OCI-LY7 (cell line): ENCODE results near the gene CDHR5.

Experiments
- EZH2phosphoT487 ChIP-seq: fragments of 200-600 bp; sonication (generic); IDR thresholded peaks from 2 replicates; pipeline ENCODE4 v1.6.1; 2018; ENCODE audit warnings: low read depth, borderline replicate concordance, mild to moderate bottlenecking, mixed run types, antibody characterized with exemption, low read length, moderate library complexity, mixed read lengths
- TF ChIP-seq, protein P1 (sequence below): fragments of 200-600 bp; sonication (generic); conservative IDR thresholded peaks from 2 replicates; pipeline ENCODE4 v1.5.1; 2014; ENCODE audit warnings: mild to moderate bottlenecking, antibody characterized with exemption, low read length, moderate library complexity, mixed read lengths

DNA sequence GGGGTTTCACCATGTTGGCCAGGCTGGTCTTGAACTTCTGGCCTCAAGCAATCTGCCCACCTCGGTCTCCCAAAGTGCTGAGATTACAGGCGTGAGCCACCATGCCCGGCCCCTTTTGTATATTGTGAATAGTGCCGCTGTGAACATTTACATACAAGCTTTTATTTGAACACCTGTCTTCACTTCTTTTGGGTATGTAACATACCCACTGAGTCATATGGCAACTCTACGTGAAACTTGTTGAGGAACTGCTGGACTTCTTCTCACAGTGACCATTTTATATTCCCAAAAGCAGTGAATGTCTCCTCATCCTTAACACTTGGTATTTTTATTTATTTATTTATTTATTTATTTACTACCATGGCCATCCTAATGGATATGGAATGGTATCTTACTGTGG, 6.1 kb upstream of the CDHR5 start:
- TF ChIP-seq, protein P1, sequence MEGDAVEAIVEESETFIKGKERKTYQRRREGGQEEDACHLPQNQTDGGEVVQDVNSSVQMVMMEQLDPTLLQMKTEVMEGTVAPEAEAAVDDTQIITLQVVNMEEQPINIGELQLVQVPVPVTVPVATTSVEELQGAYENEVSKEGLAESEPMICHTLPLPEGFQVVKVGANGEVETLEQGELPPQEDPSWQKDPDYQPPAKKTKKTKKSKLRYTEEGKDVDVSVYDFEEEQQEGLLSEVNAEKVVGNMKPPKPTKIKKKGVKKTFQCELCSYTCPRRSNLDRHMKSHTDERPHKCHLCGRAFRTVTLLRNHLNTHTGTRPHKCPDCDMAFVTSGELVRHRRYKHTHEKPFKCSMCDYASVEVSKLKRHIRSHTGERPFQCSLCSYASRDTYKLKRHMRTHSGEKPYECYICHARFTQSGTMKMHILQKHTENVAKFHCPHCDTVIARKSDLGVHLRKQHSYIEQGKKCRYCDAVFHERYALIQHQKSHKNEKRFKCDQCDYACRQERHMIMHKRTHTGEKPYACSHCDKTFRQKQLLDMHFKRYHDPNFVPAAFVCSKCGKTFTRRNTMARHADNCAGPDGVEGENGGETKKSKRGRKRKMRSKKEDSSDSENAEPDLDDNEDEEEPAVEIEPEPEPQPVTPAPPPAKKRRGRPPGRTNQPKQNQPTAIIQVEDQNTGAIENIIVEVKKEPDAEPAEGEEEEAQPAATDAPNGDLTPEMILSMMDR: no peak
- TF ChIP-seq EZH2phosphoT487: no peak
